CD4-positive, alpha-beta T cell treated with Interleukin-21 for 1 hour (primary cell): Measurements from ENCODE around the gene PLCG2.
"Not testable (repeated sequence)": the region's sequence is repeated elsewhere in the genome, so short reads cannot be mapped to it uniquely, and the experiment has no call there.

Experiments used
- DNase-seq: peaks from one replicate; pipeline ENCODE4 v3.0.0-alpha.2; 2020

The PLCG2 gene

DNA sequence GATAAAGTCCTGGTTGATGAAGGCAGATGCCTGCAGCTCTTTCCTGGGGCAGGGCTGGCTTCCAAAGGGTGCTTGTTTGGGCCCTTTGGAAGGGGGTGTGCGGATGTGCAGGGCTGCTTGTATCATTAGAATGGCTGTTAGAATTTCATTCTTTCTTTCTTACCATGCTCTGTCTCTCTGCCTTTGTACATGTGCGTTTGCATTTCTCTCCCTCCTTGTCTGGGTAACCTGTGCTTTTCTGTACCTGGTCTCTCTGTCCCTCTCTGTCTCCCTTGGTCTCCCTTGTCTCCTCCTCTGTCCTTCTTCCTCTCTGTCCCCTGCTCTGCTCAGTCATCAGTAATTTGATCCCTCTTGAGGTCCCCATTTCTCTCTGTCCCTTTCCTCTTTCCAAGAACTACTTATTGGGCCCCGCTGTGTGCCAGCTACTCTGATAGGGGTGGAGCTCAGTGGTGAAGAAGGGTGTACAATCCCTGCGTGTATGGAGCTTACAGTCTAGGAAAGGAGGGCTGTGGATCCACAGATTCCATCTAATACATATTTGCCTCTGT lies 69.3 kb downstream of the PLCG2 start:
- no peak for DNase-seq

DNA sequence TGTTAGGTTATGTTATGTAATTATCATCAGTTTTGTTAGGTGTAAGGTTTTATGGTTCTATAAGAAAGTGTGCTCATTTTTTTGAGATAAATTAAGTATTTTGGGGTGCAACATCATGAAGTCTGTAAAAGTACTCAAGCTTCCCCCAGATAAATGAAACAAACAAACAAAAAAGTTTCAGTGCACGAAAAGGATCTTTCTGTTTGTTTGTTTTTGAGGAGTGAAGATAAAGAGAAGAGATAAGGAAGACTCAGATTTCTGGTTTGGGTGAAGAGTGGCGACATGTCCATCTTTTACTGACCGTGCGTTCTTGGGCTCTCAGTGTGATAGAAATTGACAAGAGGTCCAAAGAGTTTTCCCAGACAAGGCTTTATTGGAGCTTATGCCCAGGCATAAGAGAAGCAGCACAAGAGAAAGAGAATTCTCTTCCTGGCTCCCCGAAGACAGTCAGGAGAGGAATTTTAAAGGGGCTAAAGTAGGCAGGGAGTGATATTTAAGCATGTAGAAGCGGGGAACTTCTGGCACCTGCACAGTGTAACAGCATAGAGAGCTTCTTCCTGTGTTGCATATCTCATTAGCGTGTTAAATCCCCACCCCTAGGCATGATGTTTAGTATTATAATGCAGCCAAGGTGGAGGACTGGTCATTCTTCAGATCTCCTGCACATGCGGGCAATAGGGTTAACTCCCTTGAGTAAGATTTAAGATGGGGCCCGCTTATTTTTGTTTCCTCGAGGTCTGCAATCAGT lies 71.3 kb downstream of the PLCG2 start:
- DNase-seq: no peak

DNA sequence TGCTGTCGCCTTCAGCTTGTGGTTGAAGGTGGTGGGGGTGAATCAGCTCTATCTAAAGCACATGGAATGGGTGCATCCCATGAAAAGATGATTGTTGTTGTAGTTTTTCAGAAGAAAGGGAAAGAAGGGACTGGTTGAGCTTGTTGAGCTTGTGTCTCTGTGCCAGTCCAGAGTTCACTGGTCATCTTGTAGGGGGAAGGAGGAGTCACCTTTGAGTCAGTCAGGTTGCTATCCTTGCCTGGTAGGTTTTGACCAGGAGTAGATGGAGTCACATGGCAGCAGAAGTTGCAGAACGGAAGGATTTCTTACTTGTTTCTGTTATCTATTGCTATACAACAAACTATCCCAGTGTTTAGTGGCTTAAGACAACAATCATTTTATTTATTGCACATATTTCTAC lies 73.3 kb downstream of the PLCG2 start:
- no peak for DNase-seq

DNA sequence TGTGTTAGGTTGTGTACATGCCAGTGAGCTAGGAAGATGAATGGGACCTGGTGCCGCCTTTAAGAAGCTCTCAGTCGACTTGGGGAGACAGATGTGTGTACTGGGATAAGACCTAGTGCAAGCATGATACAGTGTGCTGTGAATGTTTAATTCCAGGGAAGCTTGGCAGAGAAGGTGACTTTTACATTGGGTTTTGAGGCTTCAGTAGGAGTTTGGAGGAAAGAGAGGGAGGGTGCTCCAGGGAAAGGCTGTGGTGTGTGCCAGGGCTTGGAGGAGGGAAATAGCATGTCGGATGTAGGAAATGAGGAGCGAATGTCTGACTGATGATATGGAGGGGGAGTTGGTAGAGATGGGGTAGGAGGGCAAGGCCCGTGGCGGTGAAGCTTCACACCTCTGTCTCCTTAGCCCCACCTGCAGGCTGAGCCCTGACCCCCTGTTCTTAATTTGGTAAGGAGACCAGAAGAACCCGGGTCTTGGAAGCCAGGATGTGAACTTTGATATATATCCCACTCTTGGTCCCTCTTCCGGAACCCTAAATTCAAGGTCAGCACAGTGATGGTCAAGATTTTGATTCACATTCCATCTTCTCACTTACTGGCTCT lies 76.6 kb downstream of the PLCG2 start:
- DNase-seq: no peak

DNA sequence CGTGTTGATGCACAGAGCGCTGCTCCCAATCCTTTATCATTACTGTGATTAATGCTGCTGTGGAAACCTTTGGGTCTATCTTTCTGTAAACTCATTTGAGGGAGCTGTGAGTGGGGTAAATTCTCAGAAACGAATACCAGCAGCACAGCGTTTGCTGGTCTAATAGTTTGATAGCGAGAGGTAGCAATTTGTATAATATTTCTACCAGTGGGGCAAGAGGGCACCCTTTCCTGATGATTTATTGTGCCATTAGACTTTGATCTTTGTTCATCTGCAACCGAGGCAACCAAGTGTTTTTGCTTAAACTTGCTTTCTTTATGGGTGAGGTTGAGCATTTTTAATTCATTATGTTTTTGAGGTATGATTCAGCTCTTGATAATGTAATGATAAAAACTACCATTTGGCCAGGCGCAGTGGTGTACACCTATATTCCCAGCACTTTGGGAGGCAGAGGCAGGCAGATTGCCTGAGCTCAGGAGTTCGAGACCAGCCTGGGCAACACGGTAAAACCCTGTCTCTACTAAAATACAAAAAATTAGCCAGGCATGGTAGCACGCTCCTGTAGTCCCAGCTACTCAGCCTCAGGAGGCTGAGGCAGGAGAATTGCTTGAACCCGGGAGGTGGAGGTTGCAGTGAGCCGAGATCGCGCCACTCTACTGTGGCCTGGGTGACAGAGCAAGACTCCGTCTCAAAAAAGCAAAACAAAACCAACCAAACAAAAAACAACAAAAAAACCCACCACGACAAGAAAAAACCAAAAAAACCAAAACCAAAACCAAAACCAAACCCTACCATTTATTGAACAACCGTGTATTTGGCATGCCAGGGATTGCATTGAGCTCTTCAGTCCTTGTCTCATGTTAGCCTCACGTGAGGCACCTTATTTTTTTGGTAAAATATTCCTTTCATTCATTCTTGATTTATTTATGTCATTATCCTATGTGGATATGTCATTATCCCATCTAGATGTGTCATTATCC lies 81.5 kb downstream of the PLCG2 start:
- DNase-seq: no peak

DNA sequence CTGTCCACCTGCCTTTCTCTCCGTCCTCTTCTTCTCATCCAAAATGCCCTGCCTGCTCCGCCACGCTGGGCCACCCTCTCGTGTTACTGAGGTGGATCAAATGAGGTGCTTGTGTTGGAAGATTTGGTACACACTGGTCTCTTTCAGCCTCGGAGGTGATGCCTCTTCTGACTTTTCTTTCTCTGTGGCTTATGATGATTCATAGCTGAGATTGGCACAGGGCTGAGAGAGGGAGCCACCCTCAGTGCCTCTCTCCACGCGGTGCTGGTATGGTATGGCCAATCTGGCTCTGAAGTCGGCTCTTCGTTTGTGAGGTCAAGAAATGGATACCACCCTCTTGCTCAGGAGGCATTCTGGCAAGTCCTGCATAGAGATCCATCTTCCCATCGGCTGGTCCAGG lies 82.4 kb downstream of the PLCG2 start:
- no peak for DNase-seq

DNA sequence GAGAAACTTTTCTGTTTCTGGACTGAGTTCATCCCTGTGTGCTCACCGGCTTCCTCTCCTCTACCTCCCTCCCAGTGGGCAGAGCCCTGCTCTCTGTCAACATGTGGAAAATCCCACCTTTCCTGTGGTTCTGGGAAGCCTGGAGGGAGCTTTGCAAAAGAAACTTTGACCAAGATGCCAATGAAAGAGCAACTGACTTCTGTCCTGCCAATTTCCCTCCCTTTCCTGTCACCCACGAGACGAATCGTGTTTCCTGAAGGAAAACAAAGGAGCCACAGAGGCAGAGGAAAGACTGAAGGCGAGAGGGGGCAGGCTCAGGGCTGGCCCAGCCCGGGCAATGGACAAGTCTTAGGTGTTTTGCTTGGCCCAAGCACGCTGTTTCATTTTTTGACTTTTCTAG lies 82.8 kb downstream of the PLCG2 start:
- DNase-seq: no peak

DNA sequence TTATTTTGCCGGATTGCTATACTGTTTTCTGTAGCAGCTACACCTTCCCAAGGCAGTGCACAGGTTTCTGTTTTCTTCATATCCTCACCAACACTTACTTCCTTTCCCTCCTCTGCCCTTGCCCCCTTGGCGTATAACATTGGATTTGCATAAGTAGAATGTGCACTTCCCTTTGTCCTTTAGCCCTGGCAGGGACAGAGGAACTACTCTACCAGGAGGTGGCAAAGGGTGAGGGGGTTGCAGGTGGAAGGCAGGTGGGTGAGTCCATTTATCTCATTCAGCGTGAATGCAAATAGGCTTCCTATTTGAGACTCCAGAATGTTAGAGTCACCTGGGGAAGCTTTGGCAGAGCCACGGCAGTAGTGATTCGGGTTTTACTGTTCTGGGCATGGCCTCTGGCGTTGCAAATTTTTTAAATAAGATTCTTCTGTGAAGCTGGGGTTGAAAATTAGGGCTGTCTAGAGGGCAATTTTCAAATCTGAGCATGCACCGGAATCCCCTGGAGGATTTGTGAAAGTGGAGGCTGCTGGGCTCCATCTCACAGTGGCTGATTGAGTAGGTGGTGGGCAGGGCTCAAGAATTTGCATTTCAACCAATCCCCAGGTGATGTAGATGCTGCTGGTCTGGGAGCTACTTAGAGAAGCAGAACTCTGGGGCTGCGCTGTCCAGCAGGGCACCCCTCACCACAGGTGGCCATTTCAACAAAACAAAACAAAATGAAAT lies 84.7 kb downstream of the PLCG2 start:
- no peak for DNase-seq

DNA sequence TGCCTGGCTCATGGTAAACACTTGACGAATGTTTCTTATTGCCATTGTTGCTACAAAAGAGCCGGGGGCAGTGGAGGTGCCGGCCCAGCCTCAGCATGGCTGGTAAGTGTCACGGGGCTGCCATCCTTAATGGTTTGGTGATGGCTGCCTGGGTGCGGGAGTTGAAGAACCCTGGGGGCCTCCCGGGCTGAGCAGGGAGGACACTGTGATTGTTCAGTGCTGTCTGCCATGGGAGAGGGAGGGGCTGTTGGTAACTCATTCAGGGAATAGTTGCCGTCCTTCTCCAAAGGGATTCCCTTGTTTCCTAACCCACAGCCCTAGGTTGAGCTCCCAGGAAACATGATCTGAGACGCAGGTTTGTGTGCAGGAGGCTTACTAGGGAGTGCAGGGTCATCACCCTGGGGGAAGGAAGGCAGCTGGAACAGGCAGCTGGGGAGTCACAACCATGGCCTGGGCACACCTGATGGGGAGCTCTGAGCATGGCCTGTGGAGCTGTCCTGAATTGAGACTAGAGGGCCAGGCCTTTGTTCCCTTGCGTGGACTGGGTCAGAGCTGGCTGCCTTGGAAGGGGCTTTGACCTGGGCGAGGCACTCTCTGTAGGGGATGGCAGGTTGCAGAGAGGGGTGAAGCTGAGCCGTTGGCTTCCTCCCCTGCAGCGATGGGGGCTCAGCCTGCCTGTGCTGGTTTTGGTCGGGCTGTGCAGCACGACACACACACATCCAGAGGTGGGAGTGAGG lies 85.7 kb downstream of the PLCG2 start:
- no peak for DNase-seq

DNA sequence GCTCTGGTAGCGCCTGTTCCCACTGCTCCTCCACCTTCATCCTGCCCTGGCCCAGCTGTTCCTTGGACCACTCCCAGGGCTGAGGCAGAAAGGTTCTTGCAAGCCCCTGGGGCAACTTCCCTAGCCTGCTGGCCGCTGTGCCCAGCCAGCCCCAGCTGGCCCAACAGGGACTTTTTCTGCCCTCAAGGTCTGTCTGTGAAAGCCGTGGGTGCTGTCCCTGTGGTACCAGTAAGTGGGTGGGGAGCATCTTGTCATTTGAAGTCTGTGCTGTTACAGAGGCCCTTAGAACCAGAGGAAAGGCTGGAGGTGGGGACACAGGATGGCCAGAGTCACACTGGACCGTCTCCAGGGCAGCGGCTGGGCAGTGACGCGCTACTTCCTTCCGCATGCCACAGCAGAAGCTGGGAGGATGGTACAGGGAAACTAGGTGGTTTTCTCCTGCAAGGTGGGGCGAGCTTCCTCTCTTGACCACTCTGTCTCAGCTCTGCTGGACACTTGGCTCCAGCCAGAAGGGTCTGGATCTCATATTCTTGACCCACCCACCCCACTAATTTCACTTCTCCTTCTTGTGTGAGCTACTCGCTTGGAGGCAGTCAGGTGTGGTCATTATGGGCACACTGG lies 87.8 kb downstream of the PLCG2 start:
- no peak for DNase-seq

DNA sequence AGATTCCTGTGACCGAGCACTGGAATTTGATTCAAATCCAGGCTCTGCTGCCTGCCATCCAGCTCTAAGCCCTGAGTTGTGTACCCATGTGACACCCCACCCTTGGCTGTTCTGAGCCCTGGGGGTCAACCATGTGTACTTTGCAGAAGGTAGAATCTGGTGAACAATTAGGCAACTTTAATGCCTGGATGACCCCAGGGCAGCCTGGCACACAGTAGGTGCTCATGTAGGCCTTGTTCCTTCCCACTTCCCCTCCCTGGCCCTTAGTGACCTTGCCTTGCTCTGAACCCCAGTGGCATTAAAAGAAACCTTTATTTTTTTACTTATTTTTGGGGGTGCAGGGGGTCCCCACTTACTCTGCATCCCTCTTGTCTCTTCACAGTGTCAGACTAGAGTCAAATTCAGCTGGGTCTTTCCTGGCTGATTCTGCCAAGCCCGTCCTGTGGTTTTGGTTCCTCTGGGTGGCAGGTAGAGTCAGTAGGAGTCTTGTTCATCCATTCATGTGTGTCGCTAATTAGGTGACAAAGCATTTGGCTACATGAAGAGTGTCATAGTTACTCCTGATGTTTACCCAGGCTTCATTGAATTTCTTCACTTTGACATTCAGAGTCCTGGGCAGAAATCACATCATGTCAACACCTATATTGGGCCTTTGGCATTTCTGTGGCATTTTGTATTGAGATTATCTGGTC lies 89.1 kb downstream of the PLCG2 start:
- no peak for DNase-seq

DNA sequence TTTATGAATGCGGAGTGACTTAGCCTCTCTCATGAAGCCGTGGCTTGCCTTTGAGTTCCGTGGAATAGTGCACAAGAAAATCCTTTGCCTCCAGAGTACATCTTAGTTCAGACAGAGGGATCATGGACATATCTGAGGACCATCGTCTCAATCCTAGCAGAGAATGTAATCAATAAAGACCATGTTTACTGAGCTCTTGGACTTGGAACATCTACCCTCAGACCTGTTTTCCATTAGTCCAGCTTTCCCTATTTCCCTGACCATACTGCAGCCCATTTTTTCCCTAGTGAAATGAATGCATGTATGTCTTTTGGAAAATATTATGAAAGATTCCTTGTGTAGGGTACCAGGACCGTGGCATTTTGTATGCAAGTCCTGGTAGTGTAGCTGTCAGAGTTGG lies 90.2 kb downstream of the PLCG2 start:
- no peak for DNase-seq

DNA sequence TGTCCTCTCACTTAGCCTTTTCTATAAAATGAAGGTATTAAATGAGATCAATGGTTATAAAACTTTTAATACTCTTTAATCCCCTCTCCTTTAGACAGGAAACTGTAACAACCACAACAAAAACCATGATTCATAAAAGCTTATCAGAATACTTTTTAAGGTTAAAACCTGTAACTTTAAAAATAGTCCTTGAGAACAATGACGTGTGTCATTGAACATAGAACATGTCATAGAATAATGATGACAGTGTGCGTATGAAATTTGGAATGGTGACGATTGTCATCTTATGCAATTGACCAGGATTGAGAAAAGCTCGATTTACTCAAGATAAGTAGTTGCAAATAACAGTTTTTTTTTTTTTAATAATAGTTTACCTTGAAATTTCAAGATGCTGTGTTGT lies 94.1 kb downstream of the PLCG2 start:
- peak; percentile 3 for DNase-seq

DNA sequence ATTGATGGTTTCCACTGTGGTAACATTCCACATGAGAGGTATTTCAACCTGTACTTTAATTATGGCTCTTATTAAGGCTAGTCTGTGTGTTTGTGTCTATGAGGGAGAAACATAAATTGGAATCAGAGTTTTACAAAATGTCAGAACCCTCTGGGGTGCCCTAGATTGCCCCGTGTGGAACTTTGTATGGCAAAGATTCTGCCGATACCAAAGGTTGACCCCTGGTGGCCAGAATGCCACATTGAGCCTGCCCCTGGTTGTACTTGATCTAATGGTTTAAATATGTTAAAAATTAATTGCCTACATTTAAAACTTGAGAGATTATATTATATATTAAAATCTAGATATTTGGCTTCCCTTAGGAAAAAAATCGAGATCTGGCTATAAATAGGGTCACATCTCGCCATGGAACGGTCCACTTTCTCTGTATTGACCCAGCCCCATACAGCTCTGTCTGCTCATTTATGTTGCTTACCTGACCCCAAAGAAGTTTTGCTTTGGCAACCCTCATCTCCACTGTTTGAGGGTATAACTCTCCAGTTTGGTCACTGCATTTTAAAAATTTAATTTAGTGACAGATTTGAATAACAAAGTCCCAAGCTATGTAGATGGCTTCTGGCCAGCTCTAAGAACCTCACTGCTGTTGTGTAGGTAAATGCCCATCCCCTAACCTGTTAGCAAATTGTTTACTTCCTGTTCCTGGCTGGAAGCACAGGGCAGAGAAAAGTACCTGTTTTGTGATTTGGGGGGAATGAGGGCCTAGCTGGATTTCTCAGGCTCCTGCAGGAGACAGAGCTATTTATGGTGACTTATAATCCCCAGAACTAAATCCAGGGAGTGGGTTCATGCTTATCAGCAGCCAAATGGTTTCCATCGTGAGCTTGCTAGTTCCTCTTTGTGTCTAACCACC lies 95.0 kb downstream of the PLCG2 start:
- DNase-seq: peak; percentile 60

DNA sequence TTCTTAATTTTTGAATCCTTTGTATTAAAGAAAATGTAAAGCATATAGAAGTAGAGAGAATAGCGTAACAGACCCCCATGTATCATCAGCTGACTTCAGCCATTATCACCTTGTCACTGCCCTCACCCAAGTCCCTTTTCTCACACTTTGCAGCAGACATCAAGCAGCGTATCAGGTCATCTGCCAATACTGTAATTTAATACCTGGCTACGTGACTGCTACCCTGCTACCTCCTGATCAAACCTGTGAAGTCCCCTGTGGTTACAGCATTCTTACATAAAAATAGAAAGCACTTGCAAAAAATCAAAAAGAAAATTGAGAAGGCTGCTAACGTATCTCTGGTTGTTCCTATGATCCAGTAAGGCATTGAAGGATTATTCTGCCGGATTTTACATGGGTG lies 96.4 kb downstream of the PLCG2 start:
- DNase-seq: no peak

DNA sequence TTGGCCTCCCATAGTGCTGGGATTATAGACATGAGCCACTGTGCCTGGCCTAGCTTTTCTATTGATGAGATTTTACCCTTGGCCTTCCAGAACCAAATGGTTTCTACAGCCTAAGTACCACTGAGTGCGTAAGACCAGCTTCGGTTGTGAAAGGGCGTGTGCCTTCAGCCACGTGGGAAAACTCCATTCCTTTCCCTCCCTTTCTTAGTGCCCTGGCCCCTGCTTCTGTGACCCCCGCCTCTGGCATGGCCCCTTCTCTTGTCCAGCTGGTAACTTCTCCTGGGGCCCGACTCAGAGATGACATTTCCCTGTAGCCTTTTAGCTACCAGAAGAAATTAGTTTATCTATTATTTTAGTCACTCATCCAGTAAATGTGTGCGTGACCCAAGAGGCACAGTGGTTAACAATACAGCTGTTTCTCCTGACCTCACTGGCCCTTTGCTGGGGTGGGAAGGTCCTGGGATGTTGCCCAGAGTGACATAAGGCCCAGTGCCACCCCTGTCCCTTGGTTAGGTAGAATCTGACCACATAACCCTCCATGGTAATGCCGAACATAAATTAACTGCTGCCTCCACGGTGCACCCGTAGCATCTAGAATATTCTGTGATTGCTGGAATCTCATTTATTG lies 97.3 kb downstream of the PLCG2 start:
- no peak for DNase-seq

DNA sequence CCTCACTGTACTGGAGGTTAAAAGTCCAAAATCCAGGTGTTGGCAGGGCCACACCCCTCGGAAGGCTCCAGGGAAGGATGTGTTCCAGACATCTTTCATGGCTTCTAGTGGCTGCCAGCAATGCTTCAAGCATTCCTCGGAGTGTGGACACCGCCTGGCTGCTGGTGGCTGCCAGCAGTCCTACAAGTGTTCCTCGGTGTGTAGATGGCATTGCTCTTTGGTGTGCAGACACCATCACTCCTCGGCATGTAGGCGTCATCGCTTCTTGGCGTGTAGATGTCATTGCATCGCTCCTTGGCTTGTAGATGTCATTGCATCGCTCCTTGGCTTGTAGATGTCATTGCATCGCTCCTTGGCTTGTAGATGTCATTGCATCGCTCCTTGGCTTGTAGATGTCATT lies 98.4 kb downstream of the PLCG2 start:
- not testable (repeated sequence) for DNase-seq

DNA sequence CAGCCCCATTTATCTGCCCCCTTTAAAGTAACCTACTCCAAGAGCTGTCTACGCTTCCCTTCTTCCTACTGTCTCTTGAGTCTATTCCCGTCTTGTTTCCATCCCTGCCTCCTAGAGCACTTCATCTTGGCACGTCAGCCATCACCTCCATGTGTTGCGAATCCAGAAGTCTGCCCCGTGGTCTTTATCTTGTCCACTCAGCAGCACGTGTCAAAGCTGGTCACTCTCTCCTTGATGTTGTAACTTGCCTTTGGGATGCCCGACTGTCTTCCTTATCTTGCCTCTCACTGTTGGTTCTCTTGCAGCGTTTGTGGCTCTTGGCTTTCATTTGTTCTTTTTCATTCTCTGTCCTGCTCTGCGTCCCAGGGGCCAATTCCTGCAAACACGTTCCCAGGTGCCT lies 99.4 kb downstream of the PLCG2 start:
- DNase-seq: no peak

DNA sequence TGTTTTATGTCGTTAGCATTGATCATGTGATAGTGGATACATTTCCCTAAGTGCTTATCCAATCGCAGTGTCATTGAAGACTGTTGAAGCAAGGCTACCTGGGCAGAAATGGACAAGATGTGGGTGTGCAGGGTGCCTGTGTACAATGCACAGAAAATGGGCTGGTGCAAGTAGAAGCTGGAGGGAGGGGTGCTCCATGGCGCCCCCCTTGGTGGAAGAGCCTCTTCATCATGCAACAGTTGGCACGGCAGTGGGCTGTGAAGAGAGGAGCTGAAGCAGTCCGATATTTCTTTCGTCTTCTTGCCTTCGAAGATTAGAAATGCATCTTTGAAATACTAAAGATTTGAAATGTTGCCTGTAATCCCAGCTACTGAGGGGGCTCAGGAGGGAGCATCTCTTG lies 100.5 kb downstream of the PLCG2 start:
- DNase-seq: no peak
